Middle frontal gyrus (tissue), 1 donor: Measurements from ENCODE around the gene SPOCK2.

Source experiments
- DNase-seq: peaks from one replicate; pipeline ENCODE4 v3.0.0-alpha.2; 2015; ENCODE audit warnings: low spot score; ENCODE audit errors: extremely low spot score

Gene SPOCK2

DNA sequence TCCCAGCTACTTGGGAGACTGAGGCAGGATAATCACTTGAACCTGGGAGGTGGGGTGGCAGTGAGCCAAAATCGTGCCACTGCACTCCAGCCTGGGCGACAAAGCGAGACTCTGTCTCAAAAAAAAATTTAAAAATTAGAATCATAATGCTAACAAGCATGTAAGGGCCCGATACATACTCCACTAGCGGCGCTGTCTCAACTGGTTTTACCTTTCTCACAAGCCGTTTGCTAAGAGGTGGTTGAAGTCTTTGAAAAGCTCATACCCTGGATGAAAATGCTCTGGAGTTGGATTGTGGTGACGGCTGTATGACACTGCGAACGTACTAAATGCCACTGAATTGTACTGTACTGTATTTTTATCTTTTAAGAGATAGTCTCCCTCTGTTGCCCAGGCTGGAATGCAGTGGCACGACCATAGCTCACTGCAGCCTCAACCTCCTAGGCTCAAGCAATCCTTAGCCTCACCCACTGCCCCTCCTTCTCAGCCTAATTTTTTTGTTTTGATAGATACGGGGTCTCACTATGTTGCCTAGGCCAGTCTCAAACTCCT is 29.9 kb downstream of the SPOCK2 start:
- no peak for DNase-seq

DNA sequence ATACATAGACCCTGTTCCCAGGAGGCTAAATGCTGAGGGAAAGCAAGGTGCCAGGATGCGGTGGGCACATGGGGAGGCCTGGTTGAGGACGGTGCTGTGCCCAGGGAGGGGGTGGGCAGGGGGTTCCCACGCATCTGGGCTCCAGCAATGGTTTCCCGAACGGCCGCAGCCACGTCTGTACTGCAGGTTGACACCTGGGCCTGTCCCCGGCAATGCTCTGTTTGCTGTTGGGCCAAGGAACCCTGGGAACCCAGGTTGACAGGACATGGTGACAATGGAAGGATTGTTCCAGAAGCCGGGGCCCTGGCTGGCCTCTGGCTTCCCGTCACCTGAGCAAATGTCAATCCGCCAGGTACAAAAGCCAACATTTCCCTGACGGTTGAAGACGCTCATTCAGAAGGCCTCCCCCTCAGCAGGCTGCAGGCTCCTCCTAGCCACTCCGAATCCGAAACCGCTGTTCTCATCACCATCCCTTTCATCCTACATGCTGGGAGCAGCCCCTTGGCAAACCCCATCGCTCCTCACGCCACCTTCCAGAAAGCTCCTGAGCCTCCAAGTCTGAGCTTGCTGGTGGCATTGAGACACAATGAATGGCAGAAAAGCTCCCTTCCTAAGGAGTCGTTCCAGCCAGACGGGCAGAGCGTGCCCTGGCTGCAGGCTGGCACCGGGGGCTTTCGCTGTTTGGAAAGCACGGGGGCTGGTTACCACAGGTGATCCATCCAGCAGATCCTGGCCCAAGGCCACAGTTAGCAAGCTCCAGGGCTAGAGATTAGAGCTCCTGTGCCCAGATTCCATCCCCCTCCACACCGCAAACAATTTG is 31.2 kb downstream of the SPOCK2 start:
- DNase-seq, result no peak

DNA sequence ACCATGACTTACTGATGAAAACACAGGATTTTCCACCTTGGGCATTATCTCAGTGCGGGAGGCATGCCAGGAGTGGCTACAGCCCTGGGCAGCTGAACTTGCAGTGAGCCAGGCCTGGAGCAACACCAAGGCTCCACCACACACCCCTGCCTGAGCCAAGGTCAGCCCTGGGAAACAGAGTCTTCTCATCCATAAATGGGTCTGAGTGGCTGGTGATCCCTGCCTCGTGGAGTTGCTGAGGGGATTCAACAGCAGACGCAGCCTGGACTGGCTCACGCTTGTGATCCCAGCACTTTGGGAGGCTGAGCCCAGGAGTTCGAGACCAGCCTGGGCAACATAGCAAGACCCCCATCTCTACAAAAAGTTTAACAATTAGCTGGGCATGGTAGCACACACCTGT is 32.2 kb downstream of the SPOCK2 start:
- no peak for DNase-seq

DNA sequence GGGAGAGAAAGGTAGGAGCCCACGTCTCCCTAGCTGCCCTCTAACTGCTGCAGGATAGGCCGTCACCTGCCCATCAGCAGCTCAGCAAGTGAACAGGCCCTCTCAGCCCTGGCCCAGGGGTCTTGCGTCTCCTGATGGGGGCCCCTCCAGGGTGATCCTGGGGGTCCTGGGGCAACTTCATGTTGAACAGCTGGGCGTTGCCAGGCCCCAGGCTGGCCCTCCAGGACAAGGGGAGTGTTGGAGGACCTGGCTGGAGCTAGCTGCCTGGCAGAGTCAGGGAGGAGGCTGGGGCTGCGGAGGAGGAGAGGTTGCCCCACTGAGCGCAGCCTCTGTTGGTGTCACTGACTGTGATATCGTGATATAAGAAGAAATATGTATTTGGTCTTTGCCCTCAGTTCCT is 34.7 kb downstream of the SPOCK2 start:
- DNase-seq, result no peak

DNA sequence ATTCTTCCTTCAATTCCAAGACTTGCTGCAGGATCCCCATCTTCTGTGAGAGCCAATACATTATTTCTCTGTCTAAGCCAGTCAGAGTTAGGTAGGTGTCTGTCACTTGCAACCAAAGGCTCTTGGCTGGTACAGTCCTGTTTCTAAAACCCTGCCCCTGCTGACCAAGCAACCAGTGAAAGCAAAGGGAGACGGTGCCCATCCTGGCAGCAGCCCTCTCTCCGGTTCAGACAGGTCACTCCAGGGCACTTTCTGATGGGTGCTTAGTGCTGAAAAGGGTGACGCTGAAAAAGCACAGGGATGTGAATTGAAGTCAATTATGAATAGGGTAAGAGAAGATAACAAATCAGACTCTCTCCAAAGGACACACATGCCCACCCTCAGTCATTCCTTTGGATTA is 37.5 kb downstream of the SPOCK2 start:
- no peak for DNase-seq

DNA sequence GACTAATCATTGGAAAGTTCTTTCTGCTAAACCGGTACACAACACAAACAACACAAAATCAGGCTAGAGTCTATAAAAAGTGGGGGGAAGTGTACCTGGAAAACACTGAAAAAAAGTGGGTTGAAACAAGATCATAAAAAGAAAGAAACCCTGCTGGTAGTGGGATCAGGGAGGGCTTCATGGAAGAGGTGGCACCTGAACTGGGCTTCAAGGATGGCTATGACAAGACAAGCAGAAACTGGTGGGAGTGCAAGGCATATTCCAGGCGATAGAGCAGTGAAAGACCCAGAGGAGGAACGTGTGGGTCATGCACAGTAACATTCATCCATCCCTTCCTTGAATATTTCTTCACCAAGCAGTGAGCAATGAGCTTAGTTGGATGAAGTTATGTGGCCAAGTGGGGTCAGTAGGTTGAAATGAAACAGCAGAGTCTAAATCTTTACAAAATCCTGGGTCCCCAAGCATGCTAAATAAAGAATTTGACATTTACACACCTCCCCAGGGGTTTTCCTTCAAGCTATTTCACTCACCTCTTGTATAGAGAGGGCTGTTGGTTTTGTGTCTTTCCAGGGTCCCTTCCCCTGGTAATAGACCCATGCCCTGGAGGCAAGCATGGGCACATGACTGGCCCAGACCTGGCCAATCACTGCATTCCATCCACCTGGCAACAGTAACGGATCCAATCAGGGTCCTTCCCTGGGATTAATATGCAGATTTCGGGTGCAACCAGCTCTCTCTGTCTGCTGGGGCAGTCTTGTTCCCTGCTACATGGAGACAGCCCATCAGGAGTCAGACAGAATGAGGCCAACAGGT is 38.2 kb downstream of the SPOCK2 start:
- DNase-seq, result no peak

DNA sequence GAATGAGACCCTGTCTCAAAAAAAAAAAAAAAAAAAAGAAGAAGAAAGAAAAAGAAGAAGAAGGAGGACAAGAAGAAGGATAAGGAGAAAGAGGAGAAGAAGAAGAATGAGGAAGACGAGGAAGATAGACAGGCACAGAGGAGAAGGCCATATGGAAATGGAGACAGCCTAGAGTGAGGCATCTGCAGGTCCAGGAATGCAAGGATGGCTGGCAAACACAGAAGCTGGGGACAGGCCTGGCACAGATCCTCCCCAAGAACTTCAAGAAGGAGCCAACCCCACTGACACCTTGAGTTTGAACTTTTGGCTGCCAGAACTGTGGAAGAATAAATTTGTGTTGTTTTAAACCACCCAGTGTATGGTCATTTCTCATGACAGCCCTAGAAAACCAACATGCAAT is 38.9 kb downstream of the SPOCK2 start:
- no peak for DNase-seq

DNA sequence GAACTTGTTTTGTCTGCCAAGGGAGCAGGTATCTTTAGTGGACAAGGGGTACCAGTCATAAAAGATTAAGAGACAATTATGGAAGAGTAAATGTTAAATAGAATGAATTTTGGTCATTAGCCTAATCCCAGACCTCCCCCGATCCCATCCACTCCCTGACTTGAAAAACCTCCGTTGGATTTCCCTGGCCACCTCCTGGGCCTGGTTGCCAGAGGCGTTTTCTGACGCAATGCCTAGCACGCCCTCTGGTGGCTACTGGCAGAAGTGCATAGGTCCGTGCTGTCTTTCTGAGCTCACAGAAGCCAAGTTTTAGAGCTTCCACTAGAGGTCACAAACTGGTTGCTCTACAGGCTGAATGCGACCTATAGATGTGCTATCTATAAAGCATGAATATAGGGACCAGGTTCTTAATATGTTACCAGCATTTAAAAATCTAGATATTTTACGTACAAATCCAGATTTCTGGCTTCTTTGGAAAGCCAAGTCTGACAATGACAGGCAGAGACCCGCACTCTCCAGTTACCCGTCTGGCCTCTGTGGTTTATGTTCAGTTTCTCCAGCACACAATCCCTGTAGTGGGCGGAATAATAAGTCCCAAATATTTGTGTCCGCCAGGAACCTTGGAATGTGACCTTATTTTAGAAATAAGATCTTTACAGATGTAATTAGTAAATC is 39.8 kb downstream of the SPOCK2 start:
- DNase-seq, result peak; percentile 91

DNA sequence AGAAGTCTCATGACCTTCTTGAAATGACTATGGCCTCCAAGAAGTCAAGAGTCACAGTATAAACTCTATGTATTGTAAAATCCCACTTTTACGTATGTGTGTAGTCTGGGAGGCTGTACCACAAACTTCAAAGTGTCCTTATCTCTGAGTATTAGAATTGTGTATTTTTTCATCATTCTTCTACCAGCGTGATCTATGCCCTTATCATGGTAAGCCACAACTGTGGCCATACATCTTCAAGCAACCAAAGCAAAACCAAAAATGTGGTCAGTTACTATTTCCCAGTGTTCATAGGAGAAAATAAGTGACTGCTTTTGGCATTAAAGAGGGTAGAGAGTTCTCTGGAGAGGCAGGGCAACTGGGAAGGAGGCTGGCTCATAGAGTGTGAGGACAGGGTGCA is 42.8 kb downstream of the SPOCK2 start:
- DNase-seq, result no peak

DNA sequence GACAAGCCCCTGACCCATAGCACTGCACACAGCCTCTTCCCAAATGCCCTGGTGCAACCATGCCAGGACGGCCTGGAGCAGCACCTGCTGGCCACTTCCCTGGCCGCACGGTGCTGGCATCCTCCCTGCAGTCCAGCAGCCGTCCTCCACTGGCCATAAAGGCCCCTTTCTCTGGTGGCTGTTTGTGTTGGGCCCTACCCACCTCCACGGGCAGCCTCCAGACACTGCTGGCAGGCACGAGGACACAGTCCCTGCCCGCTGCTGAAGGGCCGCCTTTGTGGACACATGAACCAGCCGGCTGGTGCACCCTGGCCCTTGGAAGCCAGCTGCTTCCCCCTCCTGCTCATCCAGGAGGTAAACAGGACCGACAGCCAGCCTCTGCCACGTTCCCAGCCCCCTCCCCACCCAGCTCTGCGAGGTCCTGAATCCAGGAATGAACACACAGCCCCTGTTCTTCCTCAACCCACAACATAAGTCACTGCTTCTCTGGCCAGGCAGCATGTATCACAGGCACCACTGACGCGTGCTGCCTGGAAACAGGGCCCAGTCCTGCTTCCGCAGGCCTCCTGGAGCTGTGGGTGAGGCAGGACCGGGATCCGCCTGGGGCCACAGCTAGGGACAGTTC is 43.8 kb downstream of the SPOCK2 start:
- peak; percentile 69 for DNase-seq

DNA sequence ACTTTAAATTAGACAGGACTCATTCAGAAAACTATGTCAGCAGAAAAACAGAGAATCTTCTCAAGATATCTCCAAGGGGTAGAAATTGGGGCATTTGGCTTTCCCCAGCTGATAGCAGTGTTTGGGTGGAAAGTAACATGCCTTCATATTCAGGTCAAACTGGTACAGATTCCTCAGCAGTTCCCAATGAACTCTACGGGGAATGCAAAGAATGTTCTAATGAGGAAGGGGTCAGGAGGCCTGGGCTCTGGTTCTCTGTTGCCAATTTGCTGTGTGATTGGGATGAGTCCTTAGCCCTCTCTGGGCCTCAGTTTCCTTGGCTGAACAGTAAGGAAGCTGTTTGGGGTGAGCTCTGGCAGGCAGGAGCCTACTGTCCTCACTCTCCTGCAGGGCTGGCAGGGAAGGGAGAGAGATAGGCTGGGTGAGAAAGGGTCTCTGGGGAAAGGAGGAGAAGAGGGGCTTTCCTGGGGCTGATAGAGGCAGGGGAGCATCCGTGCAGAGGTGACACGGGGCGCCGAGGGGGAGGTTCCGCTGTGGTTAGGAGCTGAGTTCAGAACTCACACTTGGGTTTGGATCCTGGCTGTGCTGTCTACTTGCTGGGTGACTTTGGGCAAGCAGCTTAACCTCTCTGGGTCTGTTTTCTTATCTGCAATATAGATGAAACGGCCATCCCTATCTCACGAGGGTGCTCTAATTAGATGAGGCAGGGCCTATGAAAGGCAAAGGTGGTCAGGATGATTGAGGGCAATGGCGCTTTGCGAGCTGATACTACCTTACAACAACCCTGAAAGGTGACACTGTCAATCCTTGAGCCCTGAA is 45.1 kb downstream of the SPOCK2 start:
- no peak for DNase-seq

DNA sequence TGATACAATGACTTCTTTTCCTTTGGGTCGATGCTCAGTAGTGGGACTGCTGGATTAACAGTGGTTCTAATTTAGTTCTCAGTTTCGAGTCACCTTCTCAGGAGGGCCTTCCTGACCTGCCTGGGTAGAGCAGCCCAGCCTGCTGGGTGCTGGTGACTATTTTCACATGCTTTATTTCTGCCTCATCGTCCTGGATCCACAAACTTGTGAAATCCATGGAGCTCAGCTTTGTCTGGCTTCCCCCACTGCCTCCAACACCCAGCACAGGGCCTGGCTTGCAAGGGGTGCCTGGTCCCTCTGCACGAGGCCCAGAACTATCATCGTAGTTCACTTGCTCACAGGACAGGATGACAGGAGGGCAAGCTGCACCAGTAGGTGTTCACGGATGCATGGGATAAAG is 46.9 kb downstream of the SPOCK2 start:
- DNase-seq, result no peak

DNA sequence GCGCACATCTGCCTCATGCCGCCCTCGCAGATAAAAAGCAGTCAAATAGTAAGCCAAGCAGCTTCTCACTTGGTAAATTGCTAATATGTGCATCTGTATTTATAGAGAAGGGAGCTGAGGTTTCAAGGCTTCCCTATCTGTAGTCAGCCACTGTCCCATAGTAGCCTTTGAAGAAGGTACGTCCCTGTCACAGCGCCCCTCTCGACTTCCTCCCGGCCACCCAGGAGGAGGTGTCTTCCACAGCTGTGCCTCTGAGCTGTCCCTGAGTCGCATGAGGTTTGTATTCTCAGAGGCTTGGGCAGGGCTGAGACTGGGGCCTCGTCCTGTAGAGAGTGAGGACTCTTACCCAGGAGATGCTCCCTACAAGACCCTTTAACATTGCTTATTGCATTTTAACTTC is 49.0 kb downstream of the SPOCK2 start:
- no peak for DNase-seq

DNA sequence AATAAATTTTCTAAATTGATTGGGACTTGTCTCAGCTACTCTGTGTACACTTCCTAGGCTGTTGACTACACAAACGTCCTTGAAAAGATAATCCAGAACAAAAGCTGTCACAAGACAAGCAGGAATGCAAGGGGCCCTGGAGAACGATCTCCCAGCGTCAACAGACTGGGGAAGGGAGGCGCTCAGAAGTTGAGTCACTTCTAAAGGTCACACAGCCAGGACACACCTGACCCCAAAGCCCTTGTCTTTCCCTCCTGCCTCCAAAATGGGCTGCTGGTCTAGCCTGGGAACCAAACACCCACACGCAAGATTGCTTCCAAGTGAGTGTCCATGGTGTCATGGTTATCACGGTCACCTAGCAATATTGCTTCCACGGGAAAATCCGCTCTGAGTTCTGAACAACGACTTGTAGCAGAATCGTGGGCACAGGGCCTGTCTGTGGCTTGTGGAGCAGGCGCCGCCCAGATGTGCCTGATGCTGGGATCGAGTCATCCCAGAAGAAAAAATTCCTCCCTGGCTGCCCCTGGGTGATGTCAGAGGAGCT is 49.8 kb downstream of the SPOCK2 start:
- DNase-seq, result no peak

DNA sequence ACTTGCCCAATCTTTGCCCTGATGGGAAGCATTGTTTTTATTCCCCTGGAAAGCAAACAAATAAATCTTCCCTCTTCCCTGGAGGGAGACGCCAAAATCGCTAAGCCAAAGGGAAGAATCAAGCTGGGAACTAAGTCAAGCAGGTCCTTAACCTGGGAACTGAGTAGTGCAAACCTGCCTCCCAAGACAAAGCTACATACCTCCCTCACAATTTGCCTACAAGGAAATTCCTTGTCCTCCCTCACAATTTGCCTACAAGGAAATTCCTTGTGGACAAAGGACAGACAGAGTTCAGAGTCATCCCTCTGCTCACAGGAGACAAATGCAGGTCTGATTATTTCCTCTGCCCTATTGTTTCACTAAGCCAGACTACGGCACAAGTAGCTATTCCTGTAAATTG is 50.5 kb downstream of the SPOCK2 start:
- no peak for DNase-seq

DNA sequence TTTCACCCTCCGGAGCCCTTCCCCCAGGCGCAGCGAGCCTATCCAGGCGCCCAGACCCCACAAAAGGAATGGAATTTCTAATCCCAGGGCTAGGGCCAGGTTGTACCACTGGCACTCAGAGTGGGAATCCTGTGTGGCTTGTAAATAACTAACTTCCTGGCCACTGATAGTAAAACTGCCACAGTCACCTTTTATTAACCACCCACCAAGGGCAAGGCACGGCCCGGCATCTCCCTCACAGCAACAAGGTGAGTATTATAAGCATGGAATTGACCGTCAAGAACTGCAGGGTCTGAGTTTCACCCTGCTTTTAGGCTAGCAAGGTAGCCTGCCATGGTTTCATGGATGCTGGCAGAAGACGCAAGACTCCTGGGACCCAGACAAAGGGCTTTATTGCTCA is 51.1 kb downstream of the SPOCK2 start:
- no peak for DNase-seq

DNA sequence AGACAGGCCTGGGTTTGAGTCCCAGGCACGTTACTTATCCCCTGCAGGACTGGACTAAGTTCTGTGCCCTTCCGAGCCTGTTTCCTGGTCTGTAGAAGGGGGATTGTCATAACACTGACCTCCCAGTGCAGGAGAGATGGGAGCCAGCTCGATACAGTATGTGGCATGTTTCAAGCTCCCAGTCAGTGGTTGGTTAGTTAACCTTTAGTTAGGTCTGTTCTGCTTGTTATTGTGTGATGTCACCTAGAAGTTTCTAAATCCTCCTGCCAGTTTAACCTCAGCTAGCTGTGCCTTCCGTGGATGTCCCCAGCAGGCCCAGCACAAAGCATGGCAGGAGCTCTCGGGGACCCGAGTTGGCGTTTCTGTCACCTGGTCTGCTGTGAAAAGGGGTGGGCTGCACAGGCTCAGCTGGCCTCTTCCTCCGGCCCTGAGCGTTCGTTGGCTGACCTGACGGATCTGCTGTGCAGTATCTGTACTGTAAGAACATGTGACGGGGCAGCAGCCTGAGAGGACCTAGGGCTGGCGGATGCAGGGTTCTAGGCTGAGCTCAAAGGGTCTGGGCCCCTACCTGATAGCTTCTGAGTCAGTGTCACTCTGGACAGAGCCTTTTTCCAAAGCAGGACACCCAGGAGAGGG is 53.0 kb downstream of the SPOCK2 start:
- DNase-seq, result no peak

DNA sequence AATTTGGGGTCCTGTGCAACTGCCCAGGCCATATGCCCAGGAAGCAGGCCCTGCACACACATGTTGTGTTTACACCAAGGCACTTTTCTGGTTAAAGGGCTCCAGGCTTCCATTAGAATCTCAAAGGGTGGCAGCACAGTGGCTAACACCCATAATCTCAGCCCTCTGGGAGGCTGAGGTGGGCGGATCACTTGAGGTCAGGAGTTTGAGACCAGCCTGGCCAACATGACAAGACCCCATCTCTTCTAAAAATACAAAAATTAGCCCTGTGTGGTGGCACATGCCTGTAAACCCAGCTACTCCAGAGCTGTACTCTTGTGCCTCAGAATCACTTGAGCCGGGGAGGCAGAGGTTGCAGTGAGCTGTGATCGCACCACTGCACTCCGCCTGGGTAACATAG is 53.6 kb downstream of the SPOCK2 start:
- DNase-seq, result no peak

DNA sequence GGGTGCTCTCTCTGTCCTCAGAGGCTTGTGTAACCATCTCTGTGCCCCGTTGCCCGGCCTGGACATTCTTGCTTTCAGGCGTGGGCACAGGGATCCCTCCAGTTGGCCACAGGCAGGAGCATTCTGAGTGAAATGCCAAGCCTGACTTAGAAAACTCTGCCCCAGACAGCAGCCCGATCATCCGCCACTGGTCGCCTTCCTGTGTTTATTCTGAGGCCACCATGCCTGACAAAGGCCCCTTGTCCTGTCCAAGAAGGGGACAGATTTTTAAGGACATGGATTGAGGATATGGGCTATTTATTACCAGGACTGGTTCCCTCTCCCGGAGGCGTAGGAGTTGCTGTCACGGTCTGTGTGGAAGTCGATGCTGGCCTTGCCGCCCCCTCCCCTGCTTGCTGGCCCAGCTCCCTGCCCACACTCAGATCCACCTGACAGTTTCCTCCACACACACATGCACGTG is 54.3 kb downstream of the SPOCK2 start:
- no peak for DNase-seq
